ENCODE results near the gene CEP131. TPM values are rescaled to one million over a fixed set of nuclear protein-coding genes. Genes with fewer than 3 reads are reported as not detected.

Gene CEP131
- total RNA-seq (2012; rRNA removed) = 8.5 and 9.4 TPM in 2 replicates

DNA sequence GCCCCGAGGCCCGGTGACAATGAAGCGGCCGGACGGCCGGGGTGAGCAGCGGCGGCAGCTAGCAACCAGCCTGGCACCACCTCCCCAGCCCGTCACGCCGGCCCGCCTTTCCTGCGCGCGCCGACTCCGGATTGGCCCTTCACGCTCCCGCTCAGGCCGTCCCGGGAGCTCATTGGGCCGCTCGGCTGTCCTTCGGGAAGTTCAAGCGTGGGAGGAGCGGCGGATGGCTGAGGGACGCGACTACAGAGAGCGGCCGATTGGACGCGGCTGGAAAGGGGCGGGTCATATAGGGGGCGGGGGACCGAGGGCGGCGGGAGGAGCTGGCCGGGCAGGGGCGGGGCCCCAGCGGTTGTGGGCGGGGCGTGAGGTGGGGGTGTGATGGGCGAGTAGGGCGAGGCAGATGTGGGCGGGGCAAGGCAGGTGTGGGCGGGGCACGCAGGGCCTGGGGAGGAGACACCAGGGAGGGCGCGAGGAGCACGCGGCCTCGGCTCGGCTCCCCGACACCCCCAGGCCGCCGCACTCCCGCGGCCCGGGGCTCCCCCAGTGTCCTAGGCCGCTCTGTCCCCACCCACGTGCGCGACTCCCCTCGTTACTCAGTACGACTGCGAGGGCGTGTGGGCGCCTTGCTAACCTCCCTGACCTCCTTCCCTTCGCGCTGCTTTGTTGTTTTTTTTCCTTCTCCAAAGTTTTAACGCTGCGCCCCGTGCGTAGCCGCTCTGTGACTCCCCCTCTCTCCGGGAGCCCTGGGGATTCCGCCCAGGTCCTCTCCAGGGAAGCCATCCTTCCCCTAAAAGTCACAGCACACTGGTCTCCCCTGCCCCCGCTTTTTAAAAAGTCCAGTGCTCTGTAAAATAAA lies at the start of gene CEP131:
Gene CEP131, minus strand, starts transcription at position 60 of the 856 bp plus-strand sequence. CDS start 2,909 bp downstream, outside the sequence.
- peaks cover 4% of the 10 kb centered on the region for H3K36me3 ChIP-seq (ENCODE audit: insufficient read depth, low read length)
- peak within 1 kb of the TSS; percentile 86 for H3K9ac ChIP-seq (ENCODE audit: low read depth, low read length)
- H3K4me2 ChIP-seq (ENCODE audit: low read length) = peak within 1 kb of the TSS; percentile 99
- H3K4me3 ChIP-seq (ENCODE audit: low read length) = peak within 1 kb of the TSS; percentile 87
- H3K27me3 ChIP-seq (ENCODE audit: control insufficient read depth, insufficient read depth, low read length) = no peaks in the 10 kb centered on the region
- no peaks in the 10 kb centered on the region for H3K9me3 ChIP-seq (replicated peaks; ENCODE audit: low read length)
- peaks cover 15% of the 10 kb centered on the region for H3K4me1 ChIP-seq (ENCODE audit: control insufficient read depth, insufficient read depth, low read length)

GRCh38 chr17:81271226-81271625 lies 48.5 kb upstream of the CEP131 start:
- Histone ChIP-seq H3K4me3 (ENCODE audit: low read length) (no peak overlapping the region), H3K27me3 (ENCODE audit: control insufficient read depth, insufficient read depth, low read length) (no peaks in the 10 kb centered on the region), H3K4me1 (ENCODE audit: control insufficient read depth, insufficient read depth, low read length) (no peaks in the 10 kb centered on the region), H3K9ac (ENCODE audit: low read depth, low read length) (no peak overlapping the region), H3K36me3 (ENCODE audit: insufficient read depth, low read length) (peaks cover 63% of the 10 kb centered on the region), H3K4me2 (ENCODE audit: low read length) (no peak overlapping the region), H3K9me3 (replicated peaks; ENCODE audit: low read length) (no peaks in the 10 kb centered on the region)

DNA sequence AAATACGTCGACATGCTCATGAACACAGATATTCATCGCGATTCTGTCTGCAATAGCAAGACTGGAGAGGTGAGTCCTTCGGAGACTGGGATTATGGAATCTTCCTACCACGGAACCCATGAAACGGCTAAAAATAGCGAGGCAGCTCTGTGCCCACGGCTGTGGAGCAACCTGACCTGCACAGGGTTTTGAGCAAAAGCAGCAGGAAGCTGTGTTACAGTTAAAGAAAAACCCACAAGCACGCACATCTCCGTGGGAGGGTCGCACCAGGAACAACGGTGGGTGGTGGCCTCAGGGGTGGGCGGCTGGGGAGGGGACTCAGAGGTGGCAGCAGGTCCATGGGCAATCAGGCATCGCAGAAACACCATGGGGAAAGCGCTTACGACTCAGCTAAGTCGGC lies 47.5 kb upstream of the CEP131 start:
- Histone ChIP-seq H3K27me3 (ENCODE audit: control insufficient read depth, insufficient read depth, low read length) (no peaks in the 10 kb centered on the region), H3K4me3 (ENCODE audit: low read length) (no peak overlapping the region), H3K9ac (ENCODE audit: low read depth, low read length) (no peak overlapping the region), H3K4me2 (ENCODE audit: low read length) (no peak overlapping the region), H3K9me3 (replicated peaks; ENCODE audit: low read length) (no peaks in the 10 kb centered on the region), H3K36me3 (ENCODE audit: insufficient read depth, low read length) (peaks cover 64% of the 10 kb centered on the region), H3K4me1 (ENCODE audit: control insufficient read depth, insufficient read depth, low read length) (no peaks in the 10 kb centered on the region)

DNA sequence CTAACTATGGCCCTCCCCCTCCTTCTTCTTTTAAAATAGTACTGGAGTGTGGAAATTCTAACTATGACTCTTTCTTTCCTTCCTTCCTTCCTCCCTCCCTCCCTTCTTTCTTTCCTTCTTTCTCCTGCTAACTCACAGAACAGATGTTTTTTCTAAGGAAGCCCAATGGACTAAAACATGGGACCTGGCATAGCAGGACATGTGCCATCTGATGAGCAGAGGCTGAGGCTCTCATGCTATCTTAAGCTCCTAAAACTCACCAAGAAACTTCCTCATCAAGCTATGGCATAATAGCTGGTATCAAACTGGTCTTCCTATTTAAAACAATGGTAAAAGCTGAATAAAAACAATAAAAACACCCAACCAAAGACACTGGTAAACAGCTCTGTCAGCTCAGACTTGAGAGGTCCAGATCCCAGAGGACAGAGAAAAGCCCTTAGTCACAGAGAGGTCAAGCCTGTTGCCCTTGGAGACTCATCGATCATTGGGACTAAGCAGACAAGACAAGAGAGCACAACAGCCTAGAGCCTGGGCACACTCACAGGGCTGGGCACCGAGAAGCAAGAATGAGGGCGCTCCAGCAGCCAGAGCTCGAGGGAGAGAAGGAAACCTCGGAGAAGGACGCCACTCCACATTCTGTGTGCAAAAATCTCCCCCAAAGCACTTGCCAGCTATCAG lies 44.8 kb upstream of the CEP131 start:
- Histone ChIP-seq H3K9me3 (replicated peaks; ENCODE audit: low read length) (no peaks in the 10 kb centered on the region), H3K36me3 (ENCODE audit: insufficient read depth, low read length) (peaks cover 48% of the 10 kb centered on the region), H3K27me3 (ENCODE audit: control insufficient read depth, insufficient read depth, low read length) (no peaks in the 10 kb centered on the region), H3K4me3 (ENCODE audit: low read length) (no peak overlapping the region), H3K4me1 (ENCODE audit: control insufficient read depth, insufficient read depth, low read length) (no peaks in the 10 kb centered on the region), H3K4me2 (ENCODE audit: low read length) (no peak overlapping the region), H3K9ac (ENCODE audit: low read depth, low read length) (no peak overlapping the region)

DNA sequence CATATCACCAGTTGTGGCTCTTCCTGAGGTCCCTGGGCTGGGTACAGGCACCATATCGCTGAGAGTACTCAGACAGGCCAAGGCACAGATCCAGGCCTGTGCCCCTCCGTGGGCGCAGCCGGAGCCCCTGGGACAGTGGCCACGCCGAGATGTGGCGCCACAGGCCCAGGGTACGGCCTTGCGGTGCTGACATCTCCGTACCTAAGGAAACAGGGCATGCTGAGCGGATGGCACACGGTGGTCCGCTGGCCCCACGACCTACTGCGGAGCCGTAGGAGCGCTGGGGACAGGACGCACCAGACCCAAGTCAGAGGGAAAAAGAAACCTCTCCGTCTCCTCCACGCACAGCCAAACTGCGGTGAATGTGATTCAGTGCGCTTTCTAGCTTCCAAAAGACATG lies 42.8 kb upstream of the CEP131 start:
- H3K36me3 ChIP-seq (ENCODE audit: insufficient read depth, low read length) = peaks cover 59% of the 10 kb centered on the region
- no peaks in the 10 kb centered on the region for H3K4me1 ChIP-seq (ENCODE audit: control insufficient read depth, insufficient read depth, low read length)
- H3K9me3 ChIP-seq (replicated peaks; ENCODE audit: low read length) = no peaks in the 10 kb centered on the region
- H3K27me3 ChIP-seq (ENCODE audit: control insufficient read depth, insufficient read depth, low read length) = no peaks in the 10 kb centered on the region
- H3K4me3 ChIP-seq (ENCODE audit: low read length) = no peak overlapping the region
- no peak overlapping the region for H3K9ac ChIP-seq (ENCODE audit: low read depth, low read length)
- H3K4me2 ChIP-seq (ENCODE audit: low read length) = no peak overlapping the region

- H3K4me3 ChIP-seq (ENCODE audit: low read length) = no peak overlapping the region
- no peaks in the 10 kb centered on the region for H3K9me3 ChIP-seq (replicated peaks; ENCODE audit: low read length)
- H3K27me3 ChIP-seq (ENCODE audit: control insufficient read depth, insufficient read depth, low read length) = no peaks in the 10 kb centered on the region
- no peak overlapping the region for H3K4me2 ChIP-seq (ENCODE audit: low read length)
- peaks cover 61% of the 10 kb centered on the region for H3K36me3 ChIP-seq (ENCODE audit: insufficient read depth, low read length)
- H3K9ac ChIP-seq (ENCODE audit: low read depth, low read length) = no peak overlapping the region
- no peaks in the 10 kb centered on the region for H3K4me1 ChIP-seq (ENCODE audit: control insufficient read depth, insufficient read depth, low read length)
Measured at GRCh38 chr17:81264640-81265039, 41.9 kb upstream of the CEP131 start.

DNA sequence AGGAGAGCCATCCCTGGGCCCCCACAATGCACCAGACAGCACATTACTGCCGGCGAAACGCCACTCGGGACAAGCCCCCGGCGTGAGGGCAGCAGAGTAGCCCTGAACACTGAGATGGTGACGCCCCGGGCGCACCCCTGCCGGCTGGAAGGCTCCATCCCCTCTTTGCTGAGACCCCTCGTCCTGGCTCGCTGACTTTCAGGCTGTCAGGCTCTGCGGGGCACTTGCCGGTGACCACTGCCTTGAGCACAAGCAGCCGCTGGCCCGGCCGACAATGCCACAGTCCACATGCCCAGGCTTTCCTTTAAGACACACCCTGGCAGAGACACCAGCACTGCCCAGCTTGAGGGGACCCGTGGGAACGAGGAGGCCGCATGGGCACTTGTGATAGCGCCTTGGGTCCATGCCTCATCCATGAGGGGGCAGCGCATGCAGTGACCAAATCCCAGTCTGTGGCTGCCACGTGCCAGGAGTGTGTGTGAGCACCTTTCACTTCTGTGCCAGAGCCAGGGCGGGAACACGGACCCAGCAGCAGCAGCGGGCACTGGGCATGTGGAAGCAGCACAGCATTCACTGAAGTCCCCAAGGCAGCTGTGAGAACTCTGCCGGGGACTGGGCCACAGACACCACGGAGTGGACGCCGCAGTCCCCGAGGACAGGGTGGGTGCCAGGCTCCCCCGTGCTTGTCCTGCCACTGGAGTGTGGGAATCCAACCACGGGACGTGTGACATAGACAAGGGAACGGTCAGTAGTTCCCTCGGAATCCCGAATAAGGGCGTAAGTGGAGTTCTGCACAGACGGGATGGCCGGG lies 40.8 kb upstream of the CEP131 start:
- peaks cover 63% of the 10 kb centered on the region for H3K36me3 ChIP-seq (ENCODE audit: insufficient read depth, low read length)
- H3K4me1 ChIP-seq (ENCODE audit: control insufficient read depth, insufficient read depth, low read length) = no peaks in the 10 kb centered on the region
- no peaks in the 10 kb centered on the region for H3K9me3 ChIP-seq (replicated peaks; ENCODE audit: low read length)
- H3K9ac ChIP-seq (ENCODE audit: low read depth, low read length) = no peak overlapping the region
- H3K27me3 ChIP-seq (ENCODE audit: control insufficient read depth, insufficient read depth, low read length) = no peaks in the 10 kb centered on the region
- H3K4me2 ChIP-seq (ENCODE audit: low read length) = no peak overlapping the region
- no peak overlapping the region for H3K4me3 ChIP-seq (ENCODE audit: low read length)

DNA sequence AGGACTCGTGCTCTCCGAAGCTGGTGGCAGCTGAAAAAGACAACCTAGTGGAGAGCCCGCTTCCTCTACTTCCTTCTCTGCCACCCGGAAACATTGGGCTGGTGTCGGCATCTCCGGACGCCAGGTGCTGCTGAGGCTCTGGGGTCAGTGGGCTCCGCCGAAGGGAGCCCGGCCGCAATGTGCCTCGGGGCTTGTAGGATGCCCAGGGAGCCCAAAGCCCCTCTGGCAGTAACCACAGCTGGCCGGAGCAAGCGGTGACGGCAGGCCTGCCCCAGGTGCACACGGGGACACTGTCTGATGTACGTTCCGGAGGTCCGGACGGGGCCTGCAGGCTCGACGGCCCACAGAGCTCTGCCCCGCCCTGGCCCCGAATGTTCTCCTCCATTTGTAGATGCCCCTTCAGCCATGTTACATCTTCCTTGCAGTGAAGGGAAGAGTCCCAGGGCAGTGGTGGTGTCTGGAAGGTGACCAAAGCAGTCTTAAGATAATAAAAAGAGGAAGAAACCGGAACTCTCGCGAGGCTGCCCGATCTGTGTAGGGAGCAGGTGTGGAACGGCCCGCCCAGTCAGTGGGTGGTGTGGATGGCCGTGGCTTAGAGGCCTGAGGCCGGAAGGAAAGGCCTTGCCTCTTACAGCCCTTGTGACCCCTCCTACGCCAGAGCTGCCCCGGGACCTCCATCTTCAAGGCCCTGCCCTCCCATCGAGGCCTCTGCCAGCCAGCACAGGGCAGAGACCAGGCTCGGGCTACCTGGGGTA lies 39.0 kb upstream of the CEP131 start:
- H3K9ac ChIP-seq (ENCODE audit: low read depth, low read length) = no peak overlapping the region
- H3K4me2 ChIP-seq (ENCODE audit: low read length) = no peak overlapping the region
- no peaks in the 10 kb centered on the region for H3K9me3 ChIP-seq (replicated peaks; ENCODE audit: low read length)
- peaks cover 57% of the 10 kb centered on the region for H3K36me3 ChIP-seq (ENCODE audit: insufficient read depth, low read length)
- H3K4me1 ChIP-seq (ENCODE audit: control insufficient read depth, insufficient read depth, low read length) = peaks cover 5% of the 10 kb centered on the region
- no peak overlapping the region for H3K4me3 ChIP-seq (ENCODE audit: low read length)
- H3K27me3 ChIP-seq (ENCODE audit: control insufficient read depth, insufficient read depth, low read length) = no peaks in the 10 kb centered on the region

- peaks cover 54% of the 10 kb centered on the region for H3K36me3 ChIP-seq (ENCODE audit: insufficient read depth, low read length)
- H3K9ac ChIP-seq (ENCODE audit: low read depth, low read length) = no peak overlapping the region
- no peak overlapping the region for H3K4me2 ChIP-seq (ENCODE audit: low read length)
- peaks cover 10% of the 10 kb centered on the region for H3K4me1 ChIP-seq (ENCODE audit: control insufficient read depth, insufficient read depth, low read length)
- no peaks in the 10 kb centered on the region for H3K27me3 ChIP-seq (ENCODE audit: control insufficient read depth, insufficient read depth, low read length)
- H3K4me3 ChIP-seq (ENCODE audit: low read length) = no peak overlapping the region
- no peaks in the 10 kb centered on the region for H3K9me3 ChIP-seq (replicated peaks; ENCODE audit: low read length)
Measured at GRCh38 chr17:81261096-81261495, 38.3 kb upstream of the CEP131 start.

GRCh38 chr17:81260641-81261040 lies 37.9 kb upstream of the CEP131 start:
- no peaks in the 10 kb centered on the region for H3K9me3 ChIP-seq (replicated peaks; ENCODE audit: low read length)
- H3K4me1 ChIP-seq (ENCODE audit: control insufficient read depth, insufficient read depth, low read length) = peaks cover 15% of the 10 kb centered on the region
- no peaks in the 10 kb centered on the region for H3K27me3 ChIP-seq (ENCODE audit: control insufficient read depth, insufficient read depth, low read length)
- peaks cover 50% of the 10 kb centered on the region for H3K36me3 ChIP-seq (ENCODE audit: insufficient read depth, low read length)
- H3K9ac ChIP-seq (ENCODE audit: low read depth, low read length) = no peak overlapping the region
- no peak overlapping the region for H3K4me3 ChIP-seq (ENCODE audit: low read length)
- H3K4me2 ChIP-seq (ENCODE audit: low read length) = no peak overlapping the region

GRCh38 chr17:81260171-81260570 lies 37.4 kb upstream of the CEP131 start:
- no peaks in the 10 kb centered on the region for H3K27me3 ChIP-seq (ENCODE audit: control insufficient read depth, insufficient read depth, low read length)
- H3K4me2 ChIP-seq (ENCODE audit: low read length) = no peak overlapping the region
- H3K4me1 ChIP-seq (ENCODE audit: control insufficient read depth, insufficient read depth, low read length) = peaks cover 19% of the 10 kb centered on the region
- H3K36me3 ChIP-seq (ENCODE audit: insufficient read depth, low read length) = peaks cover 49% of the 10 kb centered on the region
- H3K4me3 ChIP-seq (ENCODE audit: low read length) = no peak overlapping the region
- H3K9me3 ChIP-seq (replicated peaks; ENCODE audit: low read length) = no peaks in the 10 kb centered on the region
- no peak overlapping the region for H3K9ac ChIP-seq (ENCODE audit: low read depth, low read length)
